UCSD-AML1 (cell line): ENCODE results near the gene VARS2.
"Not testable (repeated sequence)": the region's sequence is repeated elsewhere in the genome, so short reads cannot be mapped to it uniquely, and the experiment has no call there.

Source experiments
- DNase-seq: peaks from one replicate; lab custom pipeline; 2025; ENCODE audit not compliant: unreplicated experiment; lab: John Stamatoyannopoulos, UW

VARS2 gene

GRCh38 chr6:30914076-30914853, at the start of gene VARS2:
Gene VARS2, plus strand, starts transcription at chr6:30914238. Its CDS starts 599 bp downstream, at chr6:30914837.
- DNase-seq: peak; percentile 93

DNA sequence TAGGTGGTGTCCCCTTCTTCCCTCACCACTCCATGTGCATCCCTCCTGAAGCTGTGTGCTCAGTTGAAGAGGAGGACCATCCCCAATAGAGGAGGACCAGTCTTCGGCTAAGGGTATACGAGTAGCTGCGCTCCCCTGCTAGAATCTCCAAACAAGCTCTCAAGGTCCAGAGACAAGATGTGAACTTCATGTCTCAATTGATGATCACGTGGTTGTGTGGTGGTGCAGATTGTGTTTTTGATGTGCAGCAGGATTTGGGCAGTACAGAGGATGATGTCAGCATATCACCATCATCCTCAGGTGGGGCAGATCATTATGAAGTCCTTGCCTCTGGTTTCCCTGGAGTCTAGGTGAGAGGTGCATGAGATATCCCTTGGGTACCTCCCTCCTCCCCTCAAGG, 49.7 kb upstream of the VARS2 start:
- DNase-seq: no peak

DNA sequence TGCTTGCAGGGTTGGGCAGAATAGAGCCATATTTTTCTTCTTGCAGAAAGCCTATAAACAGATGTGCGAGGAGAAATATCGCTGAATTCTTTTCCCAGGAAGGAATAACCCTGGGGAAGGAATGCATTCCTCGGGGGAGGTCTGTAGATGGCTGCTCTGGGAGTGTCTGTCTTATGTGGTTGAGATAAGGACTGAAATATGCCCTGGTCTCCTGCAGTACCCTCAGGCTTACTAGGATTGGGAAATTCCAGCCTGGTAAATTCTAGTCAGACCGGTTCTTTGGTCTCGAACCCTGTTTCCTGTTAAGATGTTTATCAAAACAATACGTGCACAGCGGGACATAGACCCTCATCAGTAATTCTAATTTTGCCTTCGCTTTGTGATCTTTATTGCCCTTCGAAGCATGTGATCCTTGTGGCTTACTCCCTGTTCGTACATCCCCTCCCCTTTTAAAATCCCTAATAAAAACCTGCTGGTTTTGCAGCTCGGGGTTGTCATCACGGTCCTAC, 44.7 kb upstream of the VARS2 start:
- DNase-seq: not testable (repeated sequence)

DNA sequence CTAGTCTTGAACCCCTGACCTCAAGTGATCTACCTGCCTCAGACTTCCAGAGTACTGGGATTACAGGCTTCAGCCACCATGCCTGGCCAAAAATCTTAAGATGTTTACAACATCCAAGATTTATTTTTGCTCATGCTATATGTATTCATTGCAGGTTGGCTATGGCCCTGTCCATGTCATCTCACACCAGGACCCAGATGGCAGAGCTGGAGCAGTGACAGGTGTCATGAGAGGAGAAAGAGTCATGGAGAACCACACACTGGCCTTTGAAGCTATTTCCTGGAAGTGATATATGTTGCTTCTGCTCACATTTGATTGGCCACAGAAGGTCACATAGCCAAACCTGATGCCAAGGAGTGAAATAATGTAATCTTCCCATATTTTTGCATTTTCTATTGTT, 43.5 kb upstream of the VARS2 start:
- no peak for DNase-seq

DNA sequence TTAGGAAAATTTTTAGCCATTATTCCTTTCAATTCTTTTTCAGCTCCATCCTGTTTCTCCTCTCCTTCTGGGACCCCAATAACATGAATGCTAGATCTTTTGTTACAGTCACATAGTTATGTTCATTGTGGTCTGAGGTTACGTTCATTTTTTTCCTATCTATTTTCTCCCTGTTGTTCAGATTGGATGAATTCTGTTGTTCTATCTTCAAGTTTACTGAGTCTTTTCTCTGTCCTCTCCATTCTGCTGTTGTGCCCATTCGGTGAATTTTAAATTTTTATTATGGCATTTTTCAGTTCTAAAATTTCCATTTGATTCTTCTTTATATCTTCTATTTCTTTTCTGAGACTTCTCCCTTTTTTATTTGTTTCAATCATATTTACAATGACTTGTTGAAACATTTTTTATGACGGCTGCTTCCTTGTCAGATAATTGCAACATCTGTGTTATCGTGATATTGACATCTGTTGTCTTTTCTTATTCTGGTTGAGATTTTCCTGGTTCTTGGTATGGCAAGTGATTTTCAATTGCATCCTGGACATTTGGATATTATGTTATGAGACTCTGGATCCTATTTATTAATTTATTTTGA, 42.4 kb upstream of the VARS2 start:
- DNase-seq: no peak

GRCh38 chr6:30873137-30873640, 40.8 kb upstream of the VARS2 start:
- DNase-seq: no peak

DNA sequence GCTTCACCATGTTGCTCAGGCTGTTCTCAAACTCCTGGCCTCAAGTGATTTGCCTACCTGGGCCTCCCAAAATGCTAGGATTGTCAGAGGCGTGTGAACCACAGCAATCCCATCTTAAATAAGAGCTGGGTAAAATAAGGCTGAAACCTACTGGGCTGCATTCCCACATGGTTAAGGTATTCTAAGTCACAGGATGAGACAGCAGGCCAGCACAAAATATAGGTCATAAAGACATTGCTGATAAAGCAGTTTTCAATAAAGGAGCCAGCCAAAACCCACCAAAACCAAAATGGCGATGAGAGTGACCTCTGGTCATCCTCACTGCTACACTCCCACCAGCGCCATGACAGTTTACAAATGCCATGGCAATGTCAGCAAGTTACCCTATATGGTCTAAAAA, 40.2 kb upstream of the VARS2 start:
- not testable (repeated sequence) for DNase-seq

GRCh38 chr6:30875244-30876038, 38.6 kb upstream of the VARS2 start:
- DNase-seq: no peak

DNA sequence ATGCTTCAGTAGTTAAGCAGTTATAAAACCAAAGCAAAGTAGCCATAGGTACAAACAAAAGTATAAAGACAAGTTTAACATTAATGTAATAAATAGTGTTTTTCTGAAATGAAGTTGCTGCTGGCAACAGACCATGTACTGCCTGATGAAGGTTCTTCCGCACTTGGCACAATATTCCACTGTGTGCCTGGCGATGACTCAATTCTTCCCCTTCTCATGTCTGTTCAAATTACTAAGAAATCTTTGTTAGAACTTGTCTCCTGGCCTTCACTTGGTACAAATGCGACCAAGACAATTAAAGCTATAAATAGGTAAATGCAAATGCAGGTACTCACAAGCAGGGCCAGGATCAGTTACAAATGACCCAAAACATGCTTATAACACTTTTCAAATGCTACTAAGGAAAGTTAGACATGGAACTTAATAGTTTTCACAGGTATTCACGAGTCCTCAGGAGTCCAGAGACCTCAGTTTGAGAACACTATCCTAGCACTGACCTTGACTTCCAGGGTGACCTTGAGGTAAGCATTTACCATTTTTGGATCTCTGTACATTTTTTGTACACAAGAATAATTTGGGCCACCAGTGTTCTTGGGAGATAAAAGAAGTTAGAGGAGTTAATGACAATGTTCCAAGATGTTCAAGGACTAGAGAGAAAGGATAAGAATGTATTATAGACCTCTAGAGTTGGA, 37.9 kb upstream of the VARS2 start:
- DNase-seq: no peak

- peak; percentile 77 for DNase-seq
These were observed 36.4 kb upstream of the VARS2 start for GRCh38 chr6:30877419-30878262.

GRCh38 chr6:30879684-30880427, 34.2 kb upstream of the VARS2 start:
- DNase-seq: no peak

- DNase-seq: no peak
These were observed 33.3 kb upstream of the VARS2 start for GRCh38 chr6:30880698-30881252.

- DNase-seq: no peak
These were observed 32.4 kb upstream of the VARS2 start for GRCh38 chr6:30881392-30882203.

GRCh38 chr6:30882204-30882758, 31.8 kb upstream of the VARS2 start:
- no peak for DNase-seq

DNA sequence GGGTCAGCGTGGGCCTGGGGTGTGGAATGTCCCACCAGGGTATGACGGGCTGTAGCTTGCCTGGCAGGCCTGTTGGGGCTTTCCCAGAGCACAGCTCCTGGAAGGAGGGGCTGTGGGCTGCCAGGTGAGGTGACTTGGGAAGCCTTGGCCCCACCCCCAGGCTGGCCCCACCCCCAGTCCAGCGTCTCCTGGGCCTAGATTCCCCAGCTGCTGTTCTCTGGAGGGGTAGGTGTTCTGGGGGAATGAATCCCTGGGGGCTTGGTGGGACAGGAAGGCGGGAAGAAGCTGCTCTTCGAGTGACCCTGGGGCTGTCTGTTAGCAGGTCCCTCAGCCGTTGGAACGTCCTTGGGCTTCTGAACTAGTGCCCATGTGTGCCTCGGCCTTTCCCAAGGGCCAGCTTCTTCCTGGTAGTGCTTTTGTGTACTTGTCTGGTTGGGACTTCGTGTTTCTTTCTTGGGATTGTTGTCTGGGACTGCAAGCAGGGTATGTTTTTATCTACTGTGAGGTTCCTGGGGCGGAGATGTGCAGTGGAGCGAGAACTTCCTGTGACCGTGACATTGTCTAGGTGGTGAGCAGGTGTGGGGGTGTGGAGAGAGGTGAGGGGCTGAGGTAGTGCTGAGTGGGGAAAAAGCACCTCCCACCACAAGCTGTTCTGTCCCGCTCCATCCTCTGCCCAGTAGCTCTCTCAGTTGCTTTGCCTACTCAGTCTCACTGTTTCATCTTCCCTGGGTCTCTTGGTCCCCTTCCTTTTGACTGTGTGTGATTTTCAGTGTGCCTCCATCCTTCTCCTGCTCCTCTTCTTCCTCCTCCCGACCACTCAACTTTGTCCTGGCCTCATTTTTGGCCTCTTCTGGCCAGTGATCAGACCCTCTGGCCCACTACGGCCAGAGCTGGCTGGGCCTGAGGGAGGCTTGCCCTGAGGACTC, 31.0 kb upstream of the VARS2 start:
- no peak for DNase-seq

- DNase-seq: no peak
These were observed 30.1 kb upstream of the VARS2 start, which contains the start of gene DDR1 for GRCh38 chr6:30883685-30884520. Gene DDR1, plus strand, starts transcription at chr6:30884519. Its CDS starts 4,211 bp downstream, at chr6:30888730.
